Skeletal muscle tissue (tissue), 4 donors: ENCODE data around the gene TCF7L2. TPM values are rescaled to one million over a fixed set of nuclear protein-coding genes. Genes with fewer than 3 reads are reported as not detected.
A peak's percentile ranks its signal among the peaks of the same experiment; 100 is the strongest.

Experiments
- H3K27ac ChIP-seq: one replicate; pipeline ENCODE4 v1.7.0; 2013; ENCODE audit warnings: mild to moderate bottlenecking, low read depth, low read length, inconsistent platforms
- H3K27me3 ChIP-seq, 3 donors: one replicate each; pipeline ENCODE4 v1.7.0; 2013; ENCODE audit warnings: low read length in 3 of 3; ENCODE audit not compliant: control insufficient read depth in 3 of 3, insufficient read depth in 3 of 3
- H3K36me3 ChIP-seq, 3 donors: one replicate each; pipeline ENCODE4 v1.7.0; 2013; ENCODE audit warnings: low read length in 3 of 3; ENCODE audit not compliant: control insufficient read depth in 3 of 3, insufficient read depth in 3 of 3
- H3K4me1 ChIP-seq, 3 donors: one replicate each; pipeline ENCODE4 v1.7.0; 2013; ENCODE audit warnings: low read length in 3 of 3, mild to moderate bottlenecking in 3 of 3; ENCODE audit not compliant: control insufficient read depth in 3 of 3, insufficient read depth in 3 of 3
- H3K4me3 ChIP-seq, 3 donors: one replicate each; pipeline ENCODE4 v1.7.0; 2013; ENCODE audit warnings: low read length in 3 of 3
- H3K9ac ChIP-seq, 3 donors: one replicate each; pipeline ENCODE4 v1.7.0; 2013; ENCODE audit warnings: low read length in 3 of 3, mild to moderate bottlenecking in 3 of 3, moderate library complexity in 2 of 3, low read depth in 1 of 3
- H3K9me3 ChIP-seq, 3 donors: one replicate each; pipeline ENCODE4 v1.7.0; 2013; ENCODE audit warnings: low read length in 3 of 3; ENCODE audit not compliant: control insufficient read depth in 3 of 3
- total RNA-seq: library from RNA; depleted of rRNA; stranded (reverse); fragments of >200 nt; gene quantifications from one replicate; pipeline ENCODE4 v1.2.3, GENCODE V29; 2014
- donor health status: Osteomylitis.

TCF7L2 gene
- total RNA-seq, 1 donor from 2014 or later, result 33.9 TPM

- no peak overlapping the region for H3K27ac ChIP-seq
- H3K36me3 ChIP-seq, result no peaks in the 10 kb centered on the region
- no peak overlapping the region for H3K4me3 ChIP-seq
- H3K9ac ChIP-seq, result no peak overlapping the region
- no peaks in the 10 kb centered on the region for H3K9me3 ChIP-seq
- no peaks in the 10 kb centered on the region for H3K27me3 ChIP-seq
- peaks cover 3 to 11% (median 9%) of the 10 kb centered on the region in 3 donors for H3K4me1 ChIP-seq
These were observed 39.8 kb downstream of the TCF7L2 start for GRCh38 chr10:112989826-112990225.

- peaks cover 7 to 11% (median 11%) of the 10 kb centered on the region in 3 donors for H3K4me1 ChIP-seq
- H3K4me3 ChIP-seq, result no peak overlapping the region
- H3K27me3 ChIP-seq, result no peaks in the 10 kb centered on the region
- no peaks in the 10 kb centered on the region for H3K9me3 ChIP-seq
- no peak overlapping the region for H3K9ac ChIP-seq
- no peaks in the 10 kb centered on the region for H3K36me3 ChIP-seq
- no peak overlapping the region for H3K27ac ChIP-seq
These were observed 40.2 kb downstream of the TCF7L2 start for GRCh38 chr10:112990271-112990670.

- Histone ChIP-seq H3K27ac (no peak overlapping the region), H3K36me3 (no peaks in the 10 kb centered on the region), H3K4me3 (no peak overlapping the region), H3K9me3 (no peaks in the 10 kb centered on the region), H3K27me3 (no peaks in the 10 kb centered on the region), H3K4me1 (peaks cover 7 to 8% (median 7%) of the 10 kb centered on the region in 3 donors), H3K9ac (no peak overlapping the region)
These were observed 41.9 kb downstream of the TCF7L2 start for GRCh38 chr10:112991888-112992491.

GRCh38 chr10:112996462-112996861 lies 46.4 kb downstream of the TCF7L2 start:
- no peaks in the 10 kb centered on the region for H3K36me3 ChIP-seq
- H3K4me1 ChIP-seq, result peaks cover 18 to 24% (median 19%) of the 10 kb centered on the region in 3 donors
- H3K27me3 ChIP-seq, result no peaks in the 10 kb centered on the region
- no peak overlapping the region for H3K4me3 ChIP-seq
- H3K9ac ChIP-seq, result no peak overlapping the region
- H3K27ac ChIP-seq, result no peak overlapping the region
- no peaks in the 10 kb centered on the region for H3K9me3 ChIP-seq

GRCh38 chr10:112999102-112999501 lies 49.1 kb downstream of the TCF7L2 start:
- no peak overlapping the region for H3K4me3 ChIP-seq
- no peaks in the 10 kb centered on the region for H3K27me3 ChIP-seq
- no peaks in the 10 kb centered on the region for H3K9me3 ChIP-seq
- no peak overlapping the region for H3K27ac ChIP-seq
- H3K36me3 ChIP-seq, result no peaks in the 10 kb centered on the region
- H3K9ac ChIP-seq, result no peak overlapping the region
- H3K4me1 ChIP-seq, result peaks cover 29 to 33% (median 32%) of the 10 kb centered on the region in 3 donors

GRCh38 chr10:113000442-113000841 lies 50.4 kb downstream of the TCF7L2 start:
- Histone ChIP-seq H3K27me3 (no peaks in the 10 kb centered on the region), H3K27ac (peak overlapping the region; percentile 46), H3K4me3 (peak overlapping the region; percentile 3 to 49 (median 9)), H3K9ac (peak overlapping the region in 2 of 3 donors; percentile 51 to 54), H3K9me3 (no peaks in the 10 kb centered on the region), H3K36me3 (no peaks in the 10 kb centered on the region), H3K4me1 (peaks cover 23 to 39% (median 34%) of the 10 kb centered on the region in 3 donors)

GRCh38 chr10:113000876-113001598 lies 51.0 kb downstream of the TCF7L2 start:
- Histone ChIP-seq H3K4me1 (peaks cover 21 to 41% (median 34%) of the 10 kb centered on the region in 3 donors), H3K27ac (peak overlapping the region; percentile 46), H3K27me3 (no peaks in the 10 kb centered on the region), H3K4me3 (peak overlapping the region; percentile 3 to 49 (median 9)), H3K9me3 (no peaks in the 10 kb centered on the region), H3K36me3 (no peaks in the 10 kb centered on the region), H3K9ac (peak overlapping the region; percentile 23 to 54 (median 51))

GRCh38 chr10:113001599-113002448 lies 51.8 kb downstream of the TCF7L2 start:
- Histone ChIP-seq H3K4me3 (no peak overlapping the region), H3K9ac (no peak overlapping the region), H3K9me3 (no peaks in the 10 kb centered on the region), H3K27me3 (no peaks in the 10 kb centered on the region), H3K4me1 (peaks cover 25 to 45% (median 34%) of the 10 kb centered on the region in 3 donors), H3K36me3 (no peaks in the 10 kb centered on the region), H3K27ac (no peak overlapping the region)

- H3K4me1 ChIP-seq, result peaks cover 27 to 45% (median 34%) of the 10 kb centered on the region in 3 donors
- H3K27me3 ChIP-seq, result no peaks in the 10 kb centered on the region
- no peak overlapping the region for H3K27ac ChIP-seq
- H3K9me3 ChIP-seq, result no peaks in the 10 kb centered on the region
- H3K4me3 ChIP-seq, result no peak overlapping the region
- H3K36me3 ChIP-seq, result no peaks in the 10 kb centered on the region
- H3K9ac ChIP-seq, result no peak overlapping the region
These were observed 52.4 kb downstream of the TCF7L2 start for GRCh38 chr10:113002449-113002777.
